Lower leg skin (tissue), 3 donors: ENCODE data around the gene SMC1B.

Experiments used
- CTCF ChIP-seq, 3 donors: fragments of 450-650 bp; IDR thresholded peaks; one replicate each; pipeline ENCODE4 v1.5.1; 2016; ENCODE audit warnings: antibody characterized with exemption in 3 of 3, mild to moderate bottlenecking in 3 of 3, moderate library complexity in 2 of 3
- POLR2A ChIP-seq, 2 donors: fragments of 450-650 bp; IDR thresholded peaks; one replicate each; pipeline ENCODE4 v1.6.1; 2016 to 2017; ENCODE audit warnings: antibody characterized with exemption in 2 of 2, mild to moderate bottlenecking in 1 of 2, moderate library complexity in 1 of 2

- no peak for TF ChIP-seq CTCF (IDR thresholded peaks at IDR 0.05)
- TF ChIP-seq POLR2A (IDR thresholded peaks at IDR 0.05), result no peak
Observed at GRCh38 chr22:45462034-45462655, 48.7 kb upstream of the SMC1B start.
